AG04449 (cell line): ENCODE data around the gene TDRD7.
A peak's percentile ranks its signal among the peaks of the same experiment; 100 is the strongest.

Experiments used
- CTCF ChIA-PET: fragments of 350-600 bp; formaldehyde crosslinking; extraction: SDS; loops from one replicate; lab custom pipeline; 2021; ENCODE audit warnings: antibody characterized with exemption; lab: Yijun Ruan, JAX
- POLR2A ChIA-PET: fragments of 400-600, 350-600 bp; formaldehyde crosslinking; extraction: SDS; loops from one replicate; lab custom pipeline; 2020; ENCODE audit warnings: antibody characterized with exemption, inconsistent platforms; lab: Yijun Ruan, JAX
- DNase-seq: peaks from one replicate; pipeline ENCODE4 v3.0.0-alpha.2; 2010; ENCODE audit warnings: low read depth, low spot score
- H3K4me3 ChIP-seq: 2 replicates; pipeline ENCODE4 v1.5.1; 2011; ENCODE audit warnings: low read depth, mild to moderate bottlenecking, control low read depth, low read length
- TF ChIP-seq, protein P1 (sequence below): IDR thresholded peaks from one replicate; pipeline ENCODE4 v1.5.1; 2011; ENCODE audit warnings: mild to moderate bottlenecking, moderate library complexity, low read length, control low read depth, inconsistent platforms; ENCODE audit not compliant: insufficient read depth; ENCODE audit errors: missing control alignments

The TDRD7 gene

DNA sequence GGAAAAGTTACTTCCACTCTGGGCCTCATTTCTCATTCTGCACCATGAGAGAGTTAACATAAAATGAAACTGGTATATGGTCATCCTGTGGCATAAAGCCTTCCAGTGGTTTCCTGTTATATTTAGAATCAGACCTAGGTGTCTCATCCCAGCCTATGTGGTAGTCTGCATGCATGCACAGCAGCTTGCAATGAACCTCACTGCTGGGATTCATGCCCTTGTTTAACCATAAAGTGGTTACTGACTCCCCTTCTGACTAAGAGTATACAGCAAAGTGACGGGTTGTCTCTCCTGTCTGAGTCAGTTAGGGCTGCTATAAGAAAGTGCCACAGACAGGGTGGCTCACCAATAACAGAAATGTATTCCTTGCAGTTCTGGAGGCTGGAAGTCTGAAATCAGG, 14.7 kb upstream of the TDRD7 start:
- TF ChIP-seq, protein P1, sequence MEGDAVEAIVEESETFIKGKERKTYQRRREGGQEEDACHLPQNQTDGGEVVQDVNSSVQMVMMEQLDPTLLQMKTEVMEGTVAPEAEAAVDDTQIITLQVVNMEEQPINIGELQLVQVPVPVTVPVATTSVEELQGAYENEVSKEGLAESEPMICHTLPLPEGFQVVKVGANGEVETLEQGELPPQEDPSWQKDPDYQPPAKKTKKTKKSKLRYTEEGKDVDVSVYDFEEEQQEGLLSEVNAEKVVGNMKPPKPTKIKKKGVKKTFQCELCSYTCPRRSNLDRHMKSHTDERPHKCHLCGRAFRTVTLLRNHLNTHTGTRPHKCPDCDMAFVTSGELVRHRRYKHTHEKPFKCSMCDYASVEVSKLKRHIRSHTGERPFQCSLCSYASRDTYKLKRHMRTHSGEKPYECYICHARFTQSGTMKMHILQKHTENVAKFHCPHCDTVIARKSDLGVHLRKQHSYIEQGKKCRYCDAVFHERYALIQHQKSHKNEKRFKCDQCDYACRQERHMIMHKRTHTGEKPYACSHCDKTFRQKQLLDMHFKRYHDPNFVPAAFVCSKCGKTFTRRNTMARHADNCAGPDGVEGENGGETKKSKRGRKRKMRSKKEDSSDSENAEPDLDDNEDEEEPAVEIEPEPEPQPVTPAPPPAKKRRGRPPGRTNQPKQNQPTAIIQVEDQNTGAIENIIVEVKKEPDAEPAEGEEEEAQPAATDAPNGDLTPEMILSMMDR = no peak
- no peak overlapping the region for H3K4me3 ChIP-seq
- DNase-seq = no peak
- ChIA-PET CTCF (interaction anchor here (2.9 to 13.6 kb wide), 4 partner anchors 10 to 541 kb away, joined by 13 to 197 read pairs (median 28); partner anchors contain the start of genes TDRD7 and ZNF782), POLR2A (no interaction called here)

DNA sequence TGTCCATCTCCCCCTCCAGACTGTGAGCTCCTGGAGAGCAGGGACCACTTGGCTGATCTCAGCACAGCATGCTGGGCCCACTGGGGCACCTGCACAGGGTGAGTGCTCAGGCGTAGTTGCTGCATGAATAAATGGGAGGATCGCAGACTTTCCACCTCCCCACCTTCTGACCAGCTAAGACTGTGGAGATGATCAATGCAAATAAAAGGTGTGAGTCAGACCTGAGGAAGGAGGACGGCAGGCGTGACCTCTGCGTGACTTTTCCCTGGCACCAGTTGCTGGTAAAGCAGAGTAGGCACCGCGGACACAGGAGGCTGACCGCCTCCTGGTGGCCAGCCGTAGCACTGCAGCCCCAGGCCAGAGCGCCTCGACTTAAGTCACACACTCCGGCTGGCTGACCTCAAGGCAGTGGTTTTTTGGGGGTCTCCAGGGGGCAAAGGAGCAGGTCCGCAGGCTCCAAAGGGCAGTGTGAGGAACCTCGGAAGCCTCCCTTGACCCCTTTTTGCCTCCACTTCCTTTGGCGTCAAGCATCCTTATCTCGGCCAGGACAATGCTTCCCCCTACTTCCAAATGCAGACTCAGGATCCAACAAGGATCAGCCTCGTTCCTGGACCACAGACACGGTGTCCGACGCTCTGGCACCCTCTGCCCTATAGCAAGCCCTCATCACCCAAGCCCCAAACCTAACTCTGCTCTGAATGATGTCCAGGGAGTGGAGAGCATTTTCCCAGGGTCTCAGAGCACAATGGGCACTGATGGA, 12.7 kb upstream of the TDRD7 start:
- CTCF ChIA-PET = interaction anchor here (0.7 to 13.6 kb wide), 10 partner anchors 9 to 543 kb away, joined by 3 to 197 read pairs (median 4); partner anchors contain the start of genes TDRD7 and ZNF782
- POLR2A ChIA-PET = no interaction called here
- DNase-seq = peak; percentile 16
- H3K4me3 ChIP-seq = no peak overlapping the region
- TF ChIP-seq, protein P1 = peak; percentile 97

DNA sequence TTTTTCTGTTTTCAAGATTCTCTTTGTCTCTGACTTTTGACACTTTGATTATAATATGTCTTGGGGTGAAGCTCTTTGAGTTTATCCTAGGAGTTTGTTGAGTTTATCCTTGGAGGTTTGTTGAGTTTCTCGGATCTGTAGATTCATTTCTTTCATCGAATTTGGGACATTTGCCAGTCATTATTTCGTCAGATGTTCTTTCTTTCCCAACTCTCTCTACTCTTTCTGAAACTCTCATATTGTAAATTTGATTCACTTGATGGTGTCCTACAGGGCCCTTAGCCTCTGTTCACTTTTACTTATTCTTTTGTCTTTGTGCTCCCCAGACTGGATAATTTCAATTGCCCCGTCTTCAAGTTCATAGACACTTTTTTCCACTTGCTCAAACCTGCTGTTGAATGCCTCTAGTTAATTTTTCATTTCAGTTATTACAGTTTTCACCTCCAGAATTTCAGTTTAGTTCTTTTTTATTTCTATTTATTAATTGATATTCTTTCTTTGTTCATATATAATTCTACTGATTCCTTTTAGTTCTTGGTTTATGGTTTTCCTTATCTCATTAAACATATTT, 8.1 kb upstream of the TDRD7 start:
- CTCF ChIA-PET = interaction anchor here (1.3 to 13.6 kb wide), 3 partner anchors 9 to 547 kb away, joined by 3 to 197 read pairs (median 4); partner anchors contain the start of genes TDRD7 and ZNF782
- DNase-seq = no peak
- TF ChIP-seq, protein P1 = no peak
- POLR2A ChIA-PET = no interaction called here
- H3K4me3 ChIP-seq = no peak overlapping the region

GRCh38 chr9:97405551-97405950, 6.3 kb upstream of the TDRD7 start:
- TF ChIP-seq, protein P1 = no peak
- no peak overlapping the region for H3K4me3 ChIP-seq
- ChIA-PET POLR2A (no interaction called here), CTCF (interaction anchor here (0.7 to 13.6 kb wide), 4 partner anchors 193 to 677 kb away, joined by 3 to 197 read pairs (median 4); partner anchors contain the start of gene ZNF782)
- no peak for DNase-seq

DNA sequence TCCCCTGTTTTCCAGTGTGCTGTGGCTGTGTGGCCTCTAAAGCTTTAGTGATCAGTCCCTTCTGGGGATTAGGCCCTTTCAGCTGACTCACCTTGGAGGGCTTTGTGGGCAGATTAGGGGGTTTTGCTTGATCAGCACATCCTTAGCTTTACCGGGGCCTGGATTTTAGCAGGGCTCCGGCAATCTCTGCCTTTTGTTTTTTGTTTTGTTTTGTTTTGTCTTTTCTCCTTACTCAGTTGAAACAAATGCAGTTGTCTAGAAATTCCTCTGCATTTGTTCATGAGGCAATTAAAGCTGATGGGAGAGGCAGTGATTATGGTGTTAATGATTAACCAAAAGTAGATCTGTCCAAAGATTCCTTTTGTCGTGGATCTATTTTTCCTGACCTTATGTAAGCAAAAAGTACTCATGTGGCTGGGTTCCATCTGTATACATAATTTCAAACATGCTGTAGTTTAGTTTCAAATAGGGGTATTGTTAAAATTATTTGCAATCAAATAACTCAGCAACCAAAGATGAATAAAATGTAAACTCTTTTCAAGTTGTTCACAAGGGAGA, 5.2 kb upstream of the TDRD7 start:
- ChIA-PET POLR2A (no interaction called here), CTCF (interaction anchor here (0.7 to 13.6 kb wide), 5 partner anchors 9 to 550 kb away, joined by 3 to 197 read pairs (median 4); partner anchors contain the start of gene ZNF782)
- TF ChIP-seq, protein P1 = no peak
- no peak for DNase-seq
- H3K4me3 ChIP-seq = no peak overlapping the region

GRCh38 chr9:97408562-97408961, 3.3 kb upstream of the TDRD7 start:
- TF ChIP-seq, protein P1 = no peak
- POLR2A ChIA-PET = no interaction called here
- CTCF ChIA-PET = interaction anchor here (1.0 to 6.0 kb wide), 3 partner anchors 12 to 552 kb away, joined by 10 to 35 read pairs (median 11); no protein-coding TSS in a partner anchor
- no peak for DNase-seq
- H3K4me3 ChIP-seq = no peak overlapping the region
